Measurements from ENCODE around the gene SLC6A18.

Gene SLC6A18

GRCh38 chr5:1187234-1187949 is 37.8 kb upstream of the SLC6A18 start:
- DNase-seq, result no peak

- no peak for DNase-seq
These were observed 37.2 kb upstream of the SLC6A18 start for GRCh38 chr5:1187950-1188334.

- DNase-seq, result no peak
These were observed 36.7 kb upstream of the SLC6A18 start for GRCh38 chr5:1188464-1188863.

- no peak for DNase-seq
These were observed 35.9 kb upstream of the SLC6A18 start for GRCh38 chr5:1189269-1189668.

GRCh38 chr5:1190278-1190677 is 34.9 kb upstream of the SLC6A18 start:
- no peak for DNase-seq

- no peak for DNase-seq
These were observed 34.3 kb upstream of the SLC6A18 start for GRCh38 chr5:1190837-1191239.

GRCh38 chr5:1192971-1193590 is 32.1 kb upstream of the SLC6A18 start:
- DNase-seq, result no peak

GRCh38 chr5:1193591-1193985 is 31.6 kb upstream of the SLC6A18 start:
- no peak for DNase-seq

- DNase-seq, result no peak
These were observed 30.8 kb upstream of the SLC6A18 start for GRCh38 chr5:1194378-1194777.

GRCh38 chr5:1195439-1195838 is 29.7 kb upstream of the SLC6A18 start:
- DNase-seq, result no peak

- DNase-seq, result no peak
These were observed 29.3 kb upstream of the SLC6A18 start for GRCh38 chr5:1195916-1196315.

- no peak for DNase-seq
These were observed 28.6 kb upstream of the SLC6A18 start for GRCh38 chr5:1196562-1196961.

GRCh38 chr5:1197876-1198666 is 27.1 kb upstream of the SLC6A18 start:
- no peak for DNase-seq

- DNase-seq, result no peak
These were observed 25.9 kb upstream of the SLC6A18 start for GRCh38 chr5:1199340-1199648.

- DNase-seq, result no peak
These were observed 25.3 kb upstream of the SLC6A18 start for GRCh38 chr5:1199649-1200494.

- no peak for DNase-seq
These were observed 24.5 kb upstream of the SLC6A18 start for GRCh38 chr5:1200495-1201326.

- no peak for DNase-seq
These were observed 23.7 kb upstream of the SLC6A18 start, which contains the start of gene SLC6A19 for GRCh38 chr5:1201327-1202025. SLC6A19 (plus strand) TSS chr5:1201595; CDS start chr5:1201651, 56 bp downstream.

- DNase-seq, result no peak
These were observed 23.0 kb upstream of the SLC6A18 start for GRCh38 chr5:1202026-1202797.

GRCh38 chr5:1202798-1203185 is 22.4 kb upstream of the SLC6A18 start:
- no peak for DNase-seq

- DNase-seq, result no peak
These were observed 21.7 kb upstream of the SLC6A18 start for GRCh38 chr5:1203311-1203967.
